ENCODE measurements around the gene COG8. TPM values are rescaled to one million over a fixed set of nuclear protein-coding genes. Genes with fewer than 3 reads are reported as not detected.

The COG8 gene
- total and polyA plus RNA-seq, 9 of the 15 experiments (the other 6 are each of a cell fraction or from before 2014, with no cell fraction given): 3.7 to 42.6 (median 30.1) TPM

- TF ChIP-seq, protein P1, sequence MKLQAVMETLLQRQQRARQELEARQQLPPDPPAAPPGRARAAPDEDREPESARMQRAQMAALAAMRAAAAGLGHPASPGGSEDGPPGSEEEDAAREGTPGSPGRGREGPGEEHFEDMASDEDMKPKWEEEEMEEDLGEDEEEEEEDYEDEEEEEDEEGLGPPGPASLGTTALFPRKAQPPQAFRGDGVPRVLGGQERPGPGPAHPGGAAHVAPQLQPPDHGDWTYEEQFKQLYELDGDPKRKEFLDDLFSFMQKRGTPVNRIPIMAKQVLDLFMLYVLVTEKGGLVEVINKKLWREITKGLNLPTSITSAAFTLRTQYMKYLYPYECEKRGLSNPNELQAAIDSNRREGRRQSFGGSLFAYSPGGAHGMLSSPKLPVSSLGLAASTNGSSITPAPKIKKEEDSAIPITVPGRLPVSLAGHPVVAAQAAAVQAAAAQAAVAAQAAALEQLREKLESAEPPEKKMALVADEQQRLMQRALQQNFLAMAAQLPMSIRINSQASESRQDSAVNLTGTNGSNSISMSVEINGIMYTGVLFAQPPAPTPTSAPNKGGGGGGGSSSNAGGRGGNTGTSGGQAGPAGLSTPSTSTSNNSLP (IDR thresholded peaks at IDR 0.05; ENCODE audit: borderline replicate concordance, low read depth, low read length): no peak
- TF ChIP-seq ZNF57 (CRISPR knock-in tag; IDR thresholded peaks at IDR 0.05) (no peak), SMARCB1 (IDR thresholded peaks at IDR 0.05; ENCODE audit: insufficient read length, low read depth) (no peak), MYC (IDR thresholded peaks at IDR 0.05; ENCODE audit: low read depth, low read length) (peak; percentile 90), MYC (CRISPR knock-in tag; IDR thresholded peaks at IDR 0.05; ENCODE audit: borderline replicate concordance, low read depth) (no peak), MTA2 (IDR thresholded peaks at IDR 0.05; ENCODE audit: low read depth) (no peak), ZNF668 (CRISPR knock-in tag; IDR thresholded peaks at IDR 0.05) (no peak), EHMT2 (IDR thresholded peaks at IDR 0.05) (no peak), CUX1 (CRISPR knock-in tag; IDR thresholded peaks at IDR 0.05) (no peak), MED1 (CRISPR knock-in tag; IDR thresholded peaks at IDR 0.05; ENCODE audit: borderline replicate concordance) (0 out of 2 replicates have a peak, but pooled peaks have one; percentile 49), SETDB1 (IDR thresholded peaks at IDR 0.05; ENCODE audit: low read length) (peak; percentile 78), ETV6 (IDR thresholded peaks at IDR 0.05; ENCODE audit: borderline replicate concordance in 1 of 2, low read depth in 2 of 2, low read length in 1 of 2) (no peak), ETV6 (CRISPR knock-in tag; IDR thresholded peaks at IDR 0.05; ENCODE audit: borderline replicate concordance) (no peak), SP1 (CRISPR knock-in tag; IDR thresholded peaks at IDR 0.05) (peak; percentile 81), CTBP1 (IDR thresholded peaks at IDR 0.05; ENCODE audit: borderline replicate concordance) (peak; percentile 72), ZNF780A (CRISPR knock-in tag; IDR thresholded peaks at IDR 0.05) (peak; percentile 76; the same call in 1 of the 2 replicates), ZNF239 (CRISPR knock-in tag; IDR thresholded peaks at IDR 0.05) (no peak), ZNF778 (CRISPR knock-in tag; IDR thresholded peaks at IDR 0.05) (no peak), ZNF134 (CRISPR knock-in tag; conservative IDR thresholded peaks at IDR 0.05) (no peak), EP400 (IDR thresholded peaks at IDR 0.05) (peak; percentile 65; the same call in 1 of the 2 replicates)
- TF ChIP-seq, protein P2, sequence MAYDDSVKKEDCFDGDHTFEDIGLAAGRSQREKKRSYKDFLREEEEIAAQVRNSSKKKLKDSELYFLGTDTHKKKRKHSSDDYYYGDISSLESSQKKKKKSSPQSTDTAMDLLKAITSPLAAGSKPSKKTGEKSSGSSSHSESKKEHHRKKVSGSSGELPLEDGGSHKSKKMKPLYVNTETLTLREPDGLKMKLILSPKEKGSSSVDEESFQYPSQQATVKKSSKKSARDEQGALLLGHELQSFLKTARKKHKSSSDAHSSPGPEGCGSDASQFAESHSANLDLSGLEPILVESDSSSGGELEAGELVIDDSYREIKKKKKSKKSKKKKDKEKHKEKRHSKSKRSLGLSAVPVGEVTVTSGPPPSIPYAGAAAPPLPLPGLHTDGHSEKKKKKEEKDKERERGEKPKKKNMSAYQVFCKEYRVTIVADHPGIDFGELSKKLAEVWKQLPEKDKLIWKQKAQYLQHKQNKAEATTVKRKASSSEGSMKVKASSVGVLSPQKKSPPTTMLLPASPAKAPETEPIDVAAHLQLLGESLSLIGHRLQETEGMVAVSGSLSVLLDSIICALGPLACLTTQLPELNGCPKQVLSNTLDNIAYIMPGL (CRISPR knock-in tag; IDR thresholded peaks at IDR 0.05): no peak
These were observed 8.9 kb downstream of the COG8 start, which contains the start of gene PDF (continued) for GRCh38 chr16:69330286-69331109.

Measured in K562 (cell line).